SK-N-SH (cell line): ENCODE data around the gene NPM1.

Experiments
- IRF3 ChIP-seq: fragments of 150-350 bp; IDR thresholded peaks from 2 replicates; pipeline ENCODE4 v1.6.1; 2016; ENCODE audit warnings: mild to moderate bottlenecking, low read depth, low read length
- RXRA ChIP-seq: IDR thresholded peaks from 2 replicates; pipeline ENCODE4 v1.4.0; 2012; ENCODE audit warnings: low read depth, mild to moderate bottlenecking, borderline replicate concordance

- no peak for TF ChIP-seq IRF3
- no peak for TF ChIP-seq RXRA
Observed at GRCh38 chr5:171342362-171343111, 45.1 kb upstream of the NPM1 start.
